Astrocyte (in vitro differentiated cells and primary cell): ENCODE measurements around the gene PPP1R37.

Experiments
- CTCF ChIP-seq: IDR thresholded peaks from 2 replicates; pipeline ENCODE4 v1.5.1; 2011; ENCODE audit warnings: low read depth, mild to moderate bottlenecking, inconsistent platforms, low read length, moderate library complexity; ENCODE audit not compliant: insufficient read depth
- EZH2 ChIP-seq: IDR thresholded peaks from 2 replicates; pipeline ENCODE4 v1.6.1; 2012; ENCODE audit warnings: mild to moderate bottlenecking, low read length, inconsistent platforms; ENCODE audit not compliant: insufficient read depth

GRCh38 chr19:45168767-45169351 lies 75.9 kb downstream of the PPP1R37 start:
- TF ChIP-seq CTCF, result no peak
- TF ChIP-seq EZH2, result no peak
